NCI-H1694 treated with DMSO at 0.1 percent for 48 hours (cell line): ENCODE data around the gene C11orf24.

Source experiments
- DNase-seq: peaks from one replicate; lab custom pipeline; 2025; lab: John Stamatoyannopoulos, UW

The C11orf24 gene

DNA sequence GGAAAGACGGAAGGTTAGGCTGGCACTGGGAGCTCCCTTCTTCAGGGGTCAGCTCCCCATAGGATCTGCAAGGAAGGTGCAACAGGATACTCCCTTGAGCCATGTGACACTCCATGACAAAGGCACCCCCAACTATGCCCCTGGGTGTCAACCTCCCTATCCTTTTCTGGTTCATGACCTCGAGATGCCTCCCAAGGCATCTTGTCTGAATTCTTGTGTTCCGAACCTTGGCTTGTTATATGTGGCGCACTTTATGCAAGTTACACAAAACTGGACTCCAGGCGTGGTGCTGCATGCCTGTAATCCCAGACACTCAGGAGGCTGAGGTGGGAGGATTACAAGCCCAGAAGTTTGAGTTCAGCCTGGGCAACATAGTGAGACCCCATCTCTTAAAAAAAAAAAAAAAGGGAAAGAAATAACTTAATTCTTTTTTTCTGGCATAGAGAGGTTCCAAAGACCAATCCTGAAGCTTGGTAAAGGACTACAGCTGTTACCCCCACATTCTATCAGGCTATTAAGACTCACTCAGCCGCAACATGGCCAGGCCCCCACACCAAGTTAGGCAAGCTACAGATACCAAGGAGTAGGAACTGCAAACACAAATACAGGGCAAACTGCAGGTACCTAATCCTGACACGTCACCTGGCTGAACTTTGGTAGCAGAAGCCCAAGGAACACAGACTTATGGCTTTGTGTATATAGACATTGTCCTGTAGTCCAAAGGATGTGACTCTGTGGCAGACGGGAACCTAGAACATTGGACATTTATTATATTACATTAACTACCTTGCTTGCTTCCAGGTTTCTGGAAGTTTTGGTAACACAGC, 1.4 kb downstream of the C11orf24 start:
- no peak for DNase-seq

DNA sequence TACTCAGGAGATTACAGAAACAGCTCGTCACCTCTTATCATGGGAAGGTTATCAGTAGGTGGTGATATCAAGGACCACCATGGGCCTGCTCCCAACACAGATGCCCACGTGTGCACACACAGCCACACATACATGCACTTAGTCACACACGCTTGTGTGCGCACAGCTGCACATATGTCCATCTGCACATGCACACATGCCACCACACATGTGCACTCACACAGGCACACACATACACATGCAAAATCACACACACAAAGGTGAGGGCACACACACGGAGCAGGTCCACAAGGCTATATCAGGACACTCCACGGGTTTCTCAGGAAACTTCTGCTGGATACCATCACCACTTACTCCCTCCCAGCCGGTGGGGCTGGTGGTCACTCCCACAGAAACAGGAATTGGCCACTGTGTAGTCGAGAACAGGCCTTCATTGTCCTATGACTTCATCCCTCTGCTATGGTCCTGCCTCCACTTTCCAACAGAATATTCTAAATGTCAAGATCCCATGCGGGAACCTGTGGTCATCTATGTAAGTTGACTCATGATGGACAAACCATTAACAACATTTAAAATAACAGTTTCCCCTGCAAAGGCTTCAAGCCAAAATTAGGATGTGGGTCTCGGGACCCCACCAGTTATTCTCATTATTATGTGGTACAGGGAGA, 2.2 kb downstream of the C11orf24 start:
- DNase-seq, result no peak

GRCh38 chr11:68267881-68268240, 3.9 kb downstream of the C11orf24 start:
- DNase-seq, result no peak

- no peak for DNase-seq
These were observed 4.6 kb downstream of the C11orf24 start for GRCh38 chr11:68266936-68267880.

- DNase-seq, result no peak
These were observed 5.5 kb downstream of the C11orf24 start for GRCh38 chr11:68266121-68266891.

DNA sequence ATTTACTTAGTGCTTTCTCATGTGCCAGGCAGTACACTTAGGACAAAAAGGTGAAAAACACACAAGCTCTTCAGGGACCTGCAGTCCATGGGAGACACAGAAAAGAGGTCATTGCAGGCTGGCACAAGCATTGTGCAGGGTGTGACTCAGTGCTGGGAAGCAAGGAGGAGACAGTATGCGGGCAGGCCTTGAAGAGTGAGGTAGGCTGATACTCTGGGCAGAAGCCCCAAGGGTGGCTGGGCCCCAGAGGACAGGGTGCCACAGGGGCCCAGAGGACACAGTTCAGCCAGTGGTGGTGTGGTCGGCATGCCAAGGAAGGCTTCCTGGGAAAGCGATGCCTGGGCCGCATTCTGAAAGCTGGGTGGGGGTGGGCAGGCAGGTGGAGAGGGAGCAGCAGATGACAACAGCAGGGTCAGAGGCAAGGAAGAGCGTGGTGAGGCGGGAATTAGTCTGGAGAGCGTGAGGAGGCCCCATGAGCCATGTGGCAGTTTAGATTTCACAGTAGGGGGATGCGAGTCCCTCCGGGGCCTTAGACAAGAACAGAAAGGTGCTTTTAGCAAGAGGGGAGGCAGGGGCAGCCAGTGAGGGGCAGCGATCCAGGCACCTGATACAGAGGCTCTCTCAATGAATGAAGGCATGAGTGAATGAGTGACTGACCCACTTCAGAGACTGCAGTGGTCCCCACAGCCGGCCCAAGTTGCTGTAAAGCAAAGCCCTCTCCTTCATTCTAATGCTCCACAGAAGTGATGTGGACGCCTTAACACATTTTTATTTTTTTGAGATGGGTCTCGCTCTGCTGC, 6.8 kb downstream of the C11orf24 start:
- DNase-seq, result no peak

DNA sequence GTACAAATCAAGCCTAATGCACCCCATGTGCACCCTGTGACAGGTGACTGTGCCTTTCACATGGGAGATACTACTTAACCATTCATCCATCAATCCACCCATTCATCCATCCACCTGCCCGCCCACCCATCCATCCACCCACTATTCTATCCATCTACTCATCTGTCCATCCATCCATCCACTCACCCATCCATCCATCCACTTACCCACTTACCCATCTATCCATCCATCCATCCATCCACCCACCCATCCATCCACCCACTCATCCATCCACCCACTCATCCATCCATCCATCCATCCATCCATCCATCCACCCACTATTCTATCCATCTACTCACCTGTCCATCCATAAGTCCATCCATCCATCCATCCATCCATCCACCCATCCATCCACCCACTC, 7.5 kb downstream of the C11orf24 start:
- no peak for DNase-seq

DNA sequence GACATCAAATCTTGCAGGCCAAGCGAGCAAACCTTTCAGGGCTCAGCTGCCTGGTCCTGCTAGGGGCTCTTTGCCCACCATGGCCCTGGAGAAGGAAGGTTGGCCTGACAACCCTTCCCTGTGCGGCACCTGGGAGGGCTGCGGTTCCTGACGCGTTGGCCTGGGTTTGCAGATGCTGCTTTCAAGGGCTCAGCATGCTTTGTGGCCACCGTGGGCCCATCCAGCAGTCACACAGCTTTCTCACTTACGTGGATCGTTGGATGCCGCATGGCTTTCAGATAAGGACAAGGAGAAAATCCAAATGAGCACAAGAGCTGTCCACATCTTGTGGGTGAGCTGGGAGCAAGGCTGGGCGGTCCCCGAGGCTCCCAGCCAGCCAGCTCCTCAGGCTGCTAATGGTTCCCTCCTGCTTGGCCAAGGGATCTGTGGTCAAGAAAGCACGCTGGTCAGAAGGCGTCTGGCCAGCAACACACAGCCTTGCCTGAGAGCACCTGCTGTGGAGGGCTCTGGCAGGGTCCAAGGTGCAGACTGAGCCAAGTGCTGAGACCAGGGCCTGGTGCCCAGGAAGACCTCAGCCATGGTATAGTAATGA, 8.2 kb downstream of the C11orf24 start:
- DNase-seq, result no peak

- DNase-seq, result no peak
These were observed 9.3 kb downstream of the C11orf24 start for GRCh38 chr11:68262544-68262827.

GRCh38 chr11:68261749-68262543, 9.8 kb downstream of the C11orf24 start:
- DNase-seq, result no peak

GRCh38 chr11:68261006-68261405, 10.8 kb downstream of the C11orf24 start:
- DNase-seq, result no peak

DNA sequence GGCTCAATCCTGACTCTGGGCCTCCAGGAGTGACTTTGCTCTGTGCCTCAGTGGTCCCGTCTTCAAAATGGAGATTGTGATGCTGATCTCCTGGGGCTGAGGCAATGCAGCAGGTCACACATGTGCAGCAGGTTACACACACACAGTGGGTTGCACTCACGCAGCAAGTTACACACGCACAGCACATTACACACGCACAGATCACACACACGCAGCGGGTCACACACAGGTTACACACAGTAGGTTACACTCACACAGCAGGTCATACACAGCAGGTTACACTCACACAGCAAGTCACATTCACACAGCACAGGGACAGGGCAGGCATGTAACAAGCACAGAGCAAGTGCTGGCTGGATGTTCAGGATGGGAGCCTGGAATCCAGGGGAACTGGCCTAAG, 11.3 kb downstream of the C11orf24 start:
- DNase-seq, result no peak

GRCh38 chr11:68259122-68259959, 12.4 kb downstream of the C11orf24 start:
- no peak for DNase-seq

GRCh38 chr11:68258363-68258765, 13.4 kb downstream of the C11orf24 start:
- no peak for DNase-seq

GRCh38 chr11:68257477-68258362, 14.1 kb downstream of the C11orf24 start:
- DNase-seq, result peak; percentile 81

GRCh38 chr11:68256331-68256741, 15.4 kb downstream of the C11orf24 start:
- no peak for DNase-seq

DNA sequence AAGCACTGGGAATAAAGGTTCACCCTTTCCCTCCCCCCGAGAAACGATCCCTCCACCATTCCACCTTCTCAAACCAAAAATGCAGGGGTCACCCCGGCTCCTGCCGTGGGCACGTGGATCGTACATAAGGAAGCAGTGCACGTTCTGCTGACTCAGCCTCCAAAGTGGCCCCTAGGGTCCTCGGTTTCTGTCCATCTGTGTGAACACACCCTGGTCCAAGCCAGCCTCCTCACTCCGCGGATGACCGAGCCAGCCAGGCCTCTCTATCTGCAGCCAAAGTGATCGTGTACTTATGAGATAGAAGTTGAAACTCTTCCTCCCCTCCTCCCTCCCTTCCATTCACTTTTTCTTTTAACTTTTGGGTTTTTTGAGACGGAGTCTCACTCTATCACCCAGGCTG, 16.2 kb downstream of the C11orf24 start:
- DNase-seq, result no peak

GRCh38 chr11:68254421-68254820, 17.4 kb downstream of the C11orf24 start:
- no peak for DNase-seq
